Urothelium cell line (cell line): ENCODE results near the gene GOLGB1.
"Not testable (repeated sequence)": the region's sequence is repeated elsewhere in the genome, so short reads cannot be mapped to it uniquely, and the experiment has no call there.

Experiments
- DNase-seq: peaks from one replicate; pipeline ENCODE4 v3.0.0; 2011; ENCODE audit warnings: low spot score, mixed read lengths
- FAIRE-seq: peaks from 2 replicates; lab custom pipeline; 2011; peaks lifted over from hg19 to GRCh38; lab: Jason Lieb, UNC

Gene GOLGB1

DNA sequence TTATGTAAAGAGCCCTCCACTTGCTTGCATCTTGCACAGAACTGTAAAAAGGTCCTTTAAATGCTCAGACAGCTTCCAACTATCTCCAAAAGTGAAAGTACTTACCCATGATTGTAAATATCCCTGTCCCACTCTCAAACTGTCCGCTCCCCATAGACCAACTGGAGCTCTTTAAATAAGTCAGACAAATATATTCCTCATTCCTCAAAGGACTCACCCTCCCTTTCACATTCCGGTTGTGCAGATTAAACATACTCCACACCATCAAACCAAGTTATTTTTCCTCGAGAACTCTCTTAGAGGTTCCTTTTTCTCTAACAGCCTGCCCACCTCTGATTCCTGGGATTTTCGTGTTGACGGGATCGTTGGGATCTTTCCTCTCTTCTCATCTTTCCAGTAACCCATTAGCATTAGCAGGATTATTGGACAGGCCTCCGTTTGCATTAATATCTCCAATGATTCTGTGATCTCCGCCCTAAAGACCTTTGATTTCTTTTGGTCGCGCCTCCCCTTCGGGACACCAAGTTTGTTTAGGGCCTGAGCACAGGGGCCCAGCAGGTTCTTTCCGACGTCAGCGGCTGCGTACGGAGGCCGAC is 763 bp downstream of the GOLGB1 start:
- FAIRE-seq (no peak), DNase-seq (no peak)

DNA sequence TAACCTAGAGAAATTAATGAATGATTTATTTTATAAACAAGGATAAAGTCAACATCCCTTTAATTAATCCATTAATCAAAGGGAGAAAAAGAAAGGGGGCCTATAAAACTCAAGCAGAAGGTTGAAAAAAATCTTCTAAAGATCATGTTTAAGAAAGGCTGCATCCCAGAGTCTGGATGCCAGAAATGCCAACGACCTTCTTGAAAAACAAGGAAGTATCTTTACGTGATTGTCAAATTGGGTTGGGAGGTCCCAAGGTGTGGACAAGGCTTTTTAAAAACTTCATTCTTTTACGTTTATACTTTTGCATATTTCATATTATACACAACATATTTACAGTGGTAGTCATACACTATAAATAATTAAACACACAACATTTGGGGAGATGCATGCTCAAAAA is 1.6 kb downstream of the GOLGB1 start:
- no peak for DNase-seq
- FAIRE-seq: no peak

DNA sequence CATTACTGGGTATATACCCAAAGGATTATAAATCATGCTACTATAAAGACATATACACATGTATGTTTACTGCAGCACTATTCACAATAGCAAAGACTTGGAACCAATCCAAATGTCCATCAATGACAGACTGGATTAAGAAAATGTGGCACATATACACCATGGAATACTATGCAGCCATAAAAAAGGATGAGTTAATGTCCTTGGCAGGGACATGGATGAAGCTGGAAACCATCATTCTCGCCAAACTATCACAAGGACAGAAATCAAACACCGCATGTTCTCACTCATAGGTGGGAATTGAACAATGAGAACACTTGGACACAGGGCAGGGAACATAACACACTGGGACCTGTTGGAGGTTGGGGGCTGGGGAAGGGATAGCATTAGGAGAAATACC is 6.4 kb downstream of the GOLGB1 start:
- DNase-seq, FAIRE-seq: not testable (repeated sequence)

DNA sequence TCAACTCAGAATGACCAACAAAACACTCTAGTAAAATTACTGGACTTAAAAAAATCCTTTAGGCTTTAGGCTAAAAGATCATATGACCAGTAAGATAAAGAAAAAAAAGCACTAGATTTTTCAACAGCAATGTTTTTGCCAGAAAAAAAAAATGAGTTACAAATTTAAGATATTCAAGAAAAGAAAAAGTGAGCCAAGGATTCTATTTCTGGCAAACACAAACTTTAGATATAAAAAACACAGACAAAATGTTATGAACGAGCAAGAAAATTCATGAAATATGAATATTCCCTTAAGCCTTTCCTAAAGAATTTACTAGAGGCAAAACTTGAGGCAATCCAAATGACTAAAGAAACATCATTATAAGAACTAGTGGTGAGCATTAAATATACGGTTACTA is 8.6 kb downstream of the GOLGB1 start:
- FAIRE-seq (no peak), DNase-seq (no peak)

DNA sequence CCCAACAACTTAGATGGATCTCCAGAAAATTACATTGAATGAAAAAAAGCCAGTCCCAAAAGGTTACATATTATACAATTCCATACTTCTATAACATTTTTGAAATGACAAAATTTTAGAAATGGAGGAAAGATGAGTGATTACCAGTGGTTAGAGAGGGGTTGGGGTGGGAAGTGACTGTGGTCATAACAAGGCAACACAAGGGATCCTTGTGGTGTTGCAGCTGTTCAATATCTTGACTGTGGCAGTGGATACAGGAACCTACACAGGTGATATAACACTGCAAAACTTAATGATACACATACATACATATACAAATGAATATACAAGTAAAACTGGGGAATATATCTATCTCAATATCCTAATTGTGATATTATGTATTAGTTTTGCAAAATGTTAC is 9.6 kb downstream of the GOLGB1 start:
- no peak for FAIRE-seq
- DNase-seq: no peak

DNA sequence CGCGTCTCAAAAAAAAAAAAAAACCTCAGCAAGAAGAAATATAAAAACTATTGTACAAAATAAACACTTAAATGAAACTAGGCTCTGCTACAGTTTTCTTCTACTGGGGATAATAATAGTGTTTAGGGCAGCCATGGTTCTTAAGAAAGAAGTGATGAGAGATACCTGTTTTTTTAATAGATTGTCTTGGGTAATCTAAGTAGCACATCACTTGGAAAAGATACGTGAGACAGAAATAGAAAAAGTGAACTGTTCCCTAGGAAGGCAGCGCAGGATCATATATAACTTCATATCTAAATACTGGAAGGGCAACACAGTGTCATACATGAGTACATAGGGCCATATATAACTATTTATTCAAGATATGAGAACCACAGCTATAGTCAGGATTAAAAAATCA is 11.9 kb downstream of the GOLGB1 start:
- FAIRE-seq (no peak), DNase-seq (no peak)

DNA sequence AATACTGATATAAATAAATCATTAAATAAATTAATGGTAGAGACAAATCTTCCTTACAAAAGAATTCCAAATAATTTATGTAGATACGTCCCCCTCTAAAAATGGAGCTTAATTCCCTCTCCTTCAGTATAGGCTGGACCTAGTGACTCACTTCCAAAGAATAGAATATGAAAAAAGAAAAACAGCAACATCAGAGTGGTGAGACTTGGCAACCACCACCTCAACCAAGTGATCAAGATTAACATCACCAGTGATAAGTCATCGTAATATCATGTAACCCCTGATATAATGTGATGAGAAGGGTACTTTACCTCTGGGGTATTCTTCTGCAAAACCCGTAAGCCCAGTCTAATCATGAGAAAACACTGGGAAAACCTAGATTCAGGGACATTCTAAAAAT is 13.4 kb downstream of the GOLGB1 start:
- no peak for FAIRE-seq

DNA sequence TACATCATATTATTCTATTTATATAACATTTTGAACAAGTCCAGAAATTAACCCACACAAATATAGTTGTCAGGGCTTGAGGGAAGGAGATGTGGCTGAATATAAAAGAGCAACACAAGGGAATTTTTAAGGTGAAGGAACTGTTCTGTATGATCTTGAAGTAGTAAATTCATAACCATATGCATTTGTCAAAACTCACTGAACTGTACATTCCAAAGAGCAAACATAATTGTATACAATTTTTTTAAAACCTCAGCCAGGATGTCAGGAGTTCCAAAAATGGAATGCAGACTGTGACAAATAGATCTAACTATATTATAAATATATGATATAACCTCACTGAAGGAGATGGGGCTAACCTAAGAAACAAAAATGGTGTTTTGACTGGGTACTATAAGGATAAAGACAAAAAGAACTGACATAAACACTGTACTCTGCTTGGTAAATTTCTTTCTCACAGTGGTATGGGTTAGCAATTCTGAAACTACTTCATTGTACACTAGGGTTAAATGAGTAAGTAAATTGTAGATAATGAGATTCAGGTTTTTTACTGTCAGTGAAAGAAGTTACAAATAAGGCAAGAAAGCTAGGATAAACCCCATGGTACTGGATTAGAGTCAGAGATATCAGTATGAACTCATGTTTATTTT is 14.4 kb downstream of the GOLGB1 start:
- DNase-seq: no peak
- no peak for FAIRE-seq

More for the DNA sequence above, 13.4 kb downstream of the GOLGB1 start:
- DNase-seq: no peak

DNA sequence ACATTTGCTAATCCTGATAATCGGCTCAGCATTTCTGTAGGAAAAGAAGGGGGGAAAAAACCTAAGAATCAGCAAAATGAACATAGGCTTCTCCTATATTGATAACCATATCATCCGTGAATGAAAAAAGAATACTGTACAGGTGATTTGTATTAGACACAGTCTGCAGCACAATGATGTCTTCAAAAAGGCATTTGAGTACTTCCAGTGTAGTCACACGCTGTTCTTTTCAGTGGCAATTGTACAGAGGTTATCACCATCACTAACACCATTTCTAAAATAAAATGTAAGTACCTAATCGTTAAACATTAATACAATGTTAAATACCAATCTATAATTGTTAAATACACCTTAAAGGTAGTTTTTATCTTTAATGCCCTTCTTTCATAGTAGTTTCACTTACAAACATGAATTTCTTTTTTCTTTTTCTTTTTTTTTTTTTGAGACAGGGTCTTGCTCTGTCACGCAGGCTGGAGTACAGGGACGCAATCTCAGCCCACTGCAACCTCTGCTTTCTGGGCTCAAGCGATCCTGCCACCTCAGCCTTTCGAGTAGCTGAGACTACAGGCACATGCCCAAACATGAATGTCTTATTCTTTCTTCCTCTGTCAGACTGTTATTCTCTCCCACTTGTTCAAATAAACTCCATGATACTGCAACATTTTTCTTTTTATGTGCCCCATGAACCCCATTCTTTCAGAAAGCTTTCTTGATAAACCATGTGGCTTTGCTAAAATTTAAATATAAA is 18.4 kb downstream of the GOLGB1 start:
- DNase-seq (no peak), FAIRE-seq (no peak)

DNA sequence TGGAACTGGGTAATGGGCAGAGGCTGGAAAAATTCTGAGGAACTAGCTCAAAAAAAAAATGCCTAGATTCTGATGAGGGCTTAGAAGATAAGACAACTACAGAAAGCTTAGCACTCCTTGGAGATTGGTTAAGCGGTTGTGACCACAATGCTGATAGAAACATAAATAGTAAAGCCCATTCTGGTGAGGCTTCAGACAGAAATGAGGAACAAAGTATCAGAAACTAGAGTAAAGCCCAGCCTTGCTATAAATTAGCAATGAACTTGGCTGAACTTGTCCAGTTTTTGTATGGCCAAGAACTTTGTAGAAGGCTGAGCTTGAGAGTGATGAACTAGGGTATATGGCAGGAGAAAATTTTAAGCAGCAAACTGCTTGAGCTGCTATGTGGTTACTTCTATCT is 25.4 kb downstream of the GOLGB1 start:
- FAIRE-seq (no peak), DNase-seq (no peak)

DNA sequence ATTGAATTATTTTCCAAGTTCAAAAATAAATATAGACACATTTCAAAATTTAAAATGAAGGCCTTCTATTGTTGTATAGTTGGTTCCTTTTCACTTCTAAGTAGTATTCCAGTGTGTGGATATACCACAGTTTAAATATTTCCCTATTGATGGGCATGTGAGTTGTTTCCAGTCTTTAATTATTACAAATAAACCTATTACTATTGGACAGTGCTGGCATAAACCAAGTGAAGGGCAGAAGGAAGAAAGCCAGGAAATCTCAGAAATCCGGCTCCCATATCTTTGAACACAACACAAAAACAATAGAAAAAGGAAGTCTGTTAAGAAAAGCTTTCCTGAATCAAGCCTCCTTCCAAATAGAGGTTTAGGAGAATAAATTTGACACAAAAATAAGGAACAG is 26.1 kb downstream of the GOLGB1 start:
- DNase-seq (no peak), FAIRE-seq (no peak)

DNA sequence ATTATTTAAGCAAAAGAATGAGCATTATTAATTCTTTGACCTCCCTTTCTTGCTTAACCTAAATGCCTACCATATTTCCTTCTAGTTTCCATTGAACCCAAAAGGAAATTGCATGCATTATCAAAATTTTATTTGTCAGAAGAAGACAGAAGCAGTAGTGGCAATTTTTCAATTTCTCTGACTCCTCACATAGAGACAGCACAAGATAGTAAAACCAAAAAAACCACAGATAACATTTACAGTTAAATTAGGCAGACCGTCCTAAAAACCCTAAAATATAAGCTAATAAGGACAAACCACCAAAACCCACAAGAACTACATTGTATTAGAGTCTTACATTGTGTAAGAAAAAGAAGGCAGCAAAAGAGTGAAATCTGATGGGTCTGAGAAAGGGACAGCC is 27.1 kb downstream of the GOLGB1 start:
- FAIRE-seq: no peak
- no peak for DNase-seq

DNA sequence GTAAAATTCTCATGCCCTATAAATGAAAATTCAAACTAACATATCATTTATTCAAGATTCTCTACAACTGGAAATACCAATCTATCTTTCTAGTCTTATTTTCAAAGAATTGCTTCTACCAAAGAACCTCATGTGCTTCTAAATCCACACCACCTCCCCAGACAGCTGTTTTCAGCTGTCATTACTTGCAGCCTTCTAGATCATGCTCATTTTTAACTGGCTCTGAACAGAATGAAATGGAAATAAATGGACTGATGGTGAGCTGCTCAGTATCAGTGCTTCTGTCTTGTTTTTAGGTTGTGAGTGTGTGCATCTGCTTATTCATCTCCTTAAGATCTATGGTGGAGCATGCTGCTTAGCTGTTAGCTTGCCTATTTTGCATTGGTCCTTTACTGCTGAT is 29.4 kb downstream of the GOLGB1 start:
- FAIRE-seq: no peak
- DNase-seq: no peak

DNA sequence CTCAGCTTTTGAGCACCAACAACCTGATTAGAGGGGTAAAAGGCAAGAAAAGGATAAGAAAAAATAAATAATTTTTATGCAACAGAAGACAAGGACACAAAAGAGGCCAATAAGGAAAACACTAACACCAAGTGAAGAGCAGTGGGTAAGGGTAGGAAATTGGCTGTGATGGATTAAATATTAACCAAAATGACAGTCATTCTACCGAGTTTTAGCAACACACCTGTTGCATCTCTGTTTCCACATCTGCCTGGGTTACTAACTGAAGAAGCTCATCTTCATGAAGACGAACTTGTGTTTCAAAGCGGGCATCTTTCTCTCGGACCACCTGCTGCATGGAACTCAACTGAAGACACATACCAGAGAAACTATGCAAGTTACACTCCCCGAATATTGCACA is 30.1 kb downstream of the GOLGB1 start:
- no peak for FAIRE-seq

DNA sequence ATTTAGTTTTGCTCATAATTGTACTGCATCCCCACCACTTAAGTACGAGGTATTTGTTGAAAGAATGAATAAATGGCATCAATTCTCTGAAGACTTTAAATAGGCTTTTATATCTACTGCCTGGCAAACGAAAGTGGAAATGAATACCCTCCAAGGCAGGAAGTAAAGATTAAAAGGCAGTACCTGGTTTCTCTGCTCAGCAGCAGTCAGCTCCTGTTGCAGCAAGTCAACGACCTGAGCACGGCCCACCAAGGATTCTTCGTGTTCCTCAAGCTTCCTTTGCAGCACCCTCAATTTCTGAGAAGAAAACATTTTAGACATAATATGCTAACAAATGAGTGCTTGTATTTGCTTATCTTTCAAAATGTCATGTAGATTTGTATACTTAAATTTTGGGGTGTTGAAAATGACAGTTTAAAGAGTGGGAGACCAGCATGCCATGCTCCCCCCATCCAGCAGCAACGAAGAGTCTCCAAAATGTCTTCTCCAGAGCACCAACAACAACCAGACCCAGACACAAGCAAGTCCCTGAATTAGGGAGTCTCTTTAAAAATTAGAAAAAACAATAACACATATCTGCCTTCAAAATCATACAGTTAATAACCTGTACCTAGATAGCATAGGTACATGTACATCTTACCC is 31.2 kb downstream of the GOLGB1 start:
- FAIRE-seq (no peak), DNase-seq (no peak)

More for the DNA sequence above, 30.1 kb downstream of the GOLGB1 start:
- DNase-seq: no peak

DNA sequence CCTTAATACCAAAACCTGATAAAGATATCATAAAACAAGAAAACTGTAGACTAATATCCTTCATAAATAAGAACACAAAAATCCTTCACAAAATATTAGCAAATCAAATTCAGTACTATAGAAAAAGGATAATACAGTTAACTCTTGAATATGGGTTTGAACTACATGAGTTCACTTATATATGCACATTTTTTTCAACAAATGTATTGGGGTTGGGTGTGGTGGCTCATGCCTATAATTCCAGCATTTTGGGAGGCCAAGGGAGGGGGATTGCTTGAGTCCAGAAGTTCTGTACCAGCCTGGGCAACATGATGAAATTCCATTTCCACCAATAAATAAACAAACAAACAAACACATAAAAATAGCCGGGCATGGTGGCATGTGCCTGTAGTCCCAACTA is 39.2 kb downstream of the GOLGB1 start:
- DNase-seq (no peak), FAIRE-seq (no peak)

DNA sequence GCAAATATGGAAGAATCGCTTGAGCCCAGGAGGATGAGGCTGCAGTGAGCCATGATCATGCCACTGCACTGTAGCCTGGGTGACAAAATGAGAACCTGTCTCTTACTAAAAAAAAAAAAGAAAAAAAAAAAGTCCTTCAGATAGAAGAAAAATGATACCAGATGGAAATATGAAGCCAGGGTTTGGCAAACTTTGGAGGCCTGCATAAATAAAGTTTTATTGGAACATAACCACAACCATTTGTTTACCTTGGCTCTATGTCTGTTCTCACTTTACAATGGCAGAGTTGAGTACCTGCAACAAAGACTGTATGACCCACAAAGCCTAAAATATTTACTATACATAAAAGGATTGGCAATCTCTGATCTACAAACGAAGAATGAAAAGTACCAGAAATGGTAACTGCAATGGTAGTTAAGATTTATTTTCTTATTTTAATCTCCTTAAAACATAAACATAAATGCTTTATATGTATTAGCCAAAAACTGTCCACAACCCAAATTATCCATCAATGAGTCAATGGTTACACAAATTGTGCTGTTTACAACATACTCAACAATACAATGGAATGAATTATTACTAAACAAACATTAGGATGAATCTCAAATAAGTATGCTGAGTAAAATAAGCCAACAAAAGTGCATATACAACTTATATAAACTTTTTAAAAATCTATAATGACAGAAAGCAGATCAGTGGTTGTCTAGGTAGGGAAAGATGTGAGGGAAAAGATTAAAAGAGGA is 41.8 kb downstream of the GOLGB1 start:
- no peak for DNase-seq
- no peak for FAIRE-seq

DNA sequence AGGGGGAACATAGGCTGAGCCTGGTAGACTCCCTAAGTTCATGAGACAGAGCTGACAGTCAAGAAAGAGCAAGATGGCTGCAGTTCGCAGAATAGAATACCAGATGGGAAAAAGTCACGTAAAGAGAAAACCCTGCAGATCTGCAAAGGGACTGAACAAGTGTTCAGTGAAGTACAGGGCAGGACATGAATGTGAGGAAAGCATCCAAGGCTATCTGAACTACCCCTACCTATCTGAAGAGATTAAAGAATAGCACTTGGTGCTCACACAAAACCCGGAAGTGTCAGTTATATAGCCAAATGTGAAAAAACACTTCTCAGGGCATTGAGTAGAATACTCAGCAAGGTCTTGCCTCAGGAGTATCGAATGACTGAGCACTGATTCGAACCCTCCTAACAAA is 44.0 kb downstream of the GOLGB1 start:
- FAIRE-seq (no peak), DNase-seq (no peak)

DNA sequence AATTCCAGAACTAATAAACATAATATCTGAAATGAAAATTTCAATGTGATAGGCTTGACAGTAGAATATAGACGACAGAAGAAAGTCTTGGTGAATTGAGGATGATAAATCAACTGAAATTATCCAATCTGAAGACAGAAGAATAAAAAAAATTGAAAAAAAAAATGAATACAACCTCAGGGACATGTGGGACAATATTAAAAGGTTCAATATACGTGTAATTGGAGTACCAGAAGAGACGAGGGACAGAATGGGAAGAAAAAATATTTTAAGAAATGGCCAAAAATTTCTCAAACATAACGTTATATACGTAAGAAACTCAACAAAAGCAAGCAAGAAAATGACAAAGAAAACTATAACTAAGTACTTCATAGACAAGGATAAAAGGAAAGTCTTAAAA is 45.6 kb downstream of the GOLGB1 start:
- FAIRE-seq (no peak), DNase-seq (no peak)

DNA sequence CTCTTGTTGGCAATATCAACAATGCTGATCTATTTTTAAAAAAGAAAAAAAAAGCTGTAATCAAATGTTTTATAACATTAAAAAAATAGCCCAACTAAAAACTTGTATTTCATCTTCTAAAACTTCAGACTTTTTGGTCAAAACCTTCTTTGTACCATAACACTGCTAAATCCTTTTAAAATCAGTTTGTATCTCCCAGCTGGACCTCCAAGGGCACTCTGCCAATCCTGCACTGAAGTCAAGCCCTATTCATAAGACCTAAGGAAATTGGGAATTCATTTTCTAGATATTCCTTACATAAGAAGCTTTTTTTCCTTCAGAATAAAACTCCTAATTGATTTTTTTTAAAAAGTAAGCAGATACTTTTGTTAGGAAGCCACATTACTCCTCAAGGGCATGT is 50.6 kb downstream of the GOLGB1 start:
- DNase-seq (no peak), FAIRE-seq (no peak)

DNA sequence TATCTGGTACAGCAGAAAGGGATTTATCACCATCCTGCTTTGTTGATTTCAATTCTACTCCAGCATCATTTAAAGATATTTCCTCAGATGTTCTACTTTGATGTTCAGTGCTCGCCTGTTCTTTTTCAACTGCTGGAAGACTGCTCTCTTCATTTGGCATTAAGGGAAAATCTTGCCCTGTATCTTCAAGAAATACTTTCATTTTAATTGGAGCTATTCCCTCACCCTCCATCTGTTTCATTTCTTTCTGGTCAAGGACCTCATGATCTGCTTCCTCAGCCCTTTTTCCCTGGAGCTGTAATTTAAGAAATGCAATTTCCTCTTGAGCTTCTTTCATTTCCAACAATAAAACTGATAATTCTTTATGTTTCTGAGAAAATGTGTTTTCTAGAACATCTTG is 51.1 kb downstream of the GOLGB1 start:
- DNase-seq (no peak), FAIRE-seq (no peak)
